GM19239 (cell line): Measurements from ENCODE around the gene ZFP3.
"Not testable (repeated sequence)": the region's sequence is repeated elsewhere in the genome, so short reads cannot be mapped to it uniquely, and the experiment has no call there.

Experiments
- DNase-seq: peaks from one replicate; pipeline ENCODE4 v3.0.0; 2011; ENCODE audit warnings: low spot score; ENCODE audit not compliant: insufficient read length
- FAIRE-seq: peaks from 2 replicates; lab custom pipeline; 2011; peaks lifted over from hg19 to GRCh38; lab: Jason Lieb, UNC

The ZFP3 gene

DNA sequence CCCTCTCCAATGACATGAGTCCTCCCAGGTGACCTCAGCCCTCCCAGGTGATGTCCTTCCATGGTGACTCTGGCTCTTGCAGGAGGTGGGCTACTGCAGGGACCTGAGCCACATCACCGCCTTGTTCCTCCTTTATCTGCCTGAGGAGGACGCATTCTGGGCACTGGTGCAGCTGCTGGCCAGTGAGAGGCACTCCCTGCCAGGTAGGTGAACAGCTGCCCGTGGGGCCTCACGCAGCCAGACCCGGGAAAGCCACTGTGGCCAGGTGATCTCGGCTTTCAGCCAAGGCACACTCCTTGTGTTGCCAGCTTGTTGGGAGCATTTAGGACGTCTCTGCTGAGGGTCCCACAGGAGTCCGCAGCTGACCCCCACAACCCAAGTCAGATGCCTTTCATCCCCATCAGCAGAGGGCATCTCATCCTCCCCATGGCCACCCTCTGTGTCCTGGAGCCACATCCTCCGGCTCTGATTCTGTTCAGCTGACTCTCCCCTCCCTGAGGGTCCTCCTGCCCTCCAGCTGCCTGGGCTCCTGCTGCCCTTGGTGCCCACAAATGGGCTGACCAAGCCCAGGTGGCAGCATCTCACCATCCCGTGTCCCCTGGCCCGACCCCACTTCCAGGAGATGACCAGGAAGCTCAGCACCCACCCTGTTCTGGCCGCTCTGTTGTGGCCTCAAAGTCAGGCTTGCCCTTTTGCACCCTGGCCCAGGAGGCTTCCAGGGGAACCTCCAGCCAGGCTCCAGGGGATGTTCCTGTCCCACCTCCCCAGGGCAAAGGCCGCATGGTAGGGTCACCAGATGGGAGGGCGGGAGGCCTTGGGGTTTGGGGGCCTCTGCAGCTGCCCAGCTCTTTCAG is 57.7 kb downstream of the ZFP3 start:
- DNase-seq: no peak

DNA sequence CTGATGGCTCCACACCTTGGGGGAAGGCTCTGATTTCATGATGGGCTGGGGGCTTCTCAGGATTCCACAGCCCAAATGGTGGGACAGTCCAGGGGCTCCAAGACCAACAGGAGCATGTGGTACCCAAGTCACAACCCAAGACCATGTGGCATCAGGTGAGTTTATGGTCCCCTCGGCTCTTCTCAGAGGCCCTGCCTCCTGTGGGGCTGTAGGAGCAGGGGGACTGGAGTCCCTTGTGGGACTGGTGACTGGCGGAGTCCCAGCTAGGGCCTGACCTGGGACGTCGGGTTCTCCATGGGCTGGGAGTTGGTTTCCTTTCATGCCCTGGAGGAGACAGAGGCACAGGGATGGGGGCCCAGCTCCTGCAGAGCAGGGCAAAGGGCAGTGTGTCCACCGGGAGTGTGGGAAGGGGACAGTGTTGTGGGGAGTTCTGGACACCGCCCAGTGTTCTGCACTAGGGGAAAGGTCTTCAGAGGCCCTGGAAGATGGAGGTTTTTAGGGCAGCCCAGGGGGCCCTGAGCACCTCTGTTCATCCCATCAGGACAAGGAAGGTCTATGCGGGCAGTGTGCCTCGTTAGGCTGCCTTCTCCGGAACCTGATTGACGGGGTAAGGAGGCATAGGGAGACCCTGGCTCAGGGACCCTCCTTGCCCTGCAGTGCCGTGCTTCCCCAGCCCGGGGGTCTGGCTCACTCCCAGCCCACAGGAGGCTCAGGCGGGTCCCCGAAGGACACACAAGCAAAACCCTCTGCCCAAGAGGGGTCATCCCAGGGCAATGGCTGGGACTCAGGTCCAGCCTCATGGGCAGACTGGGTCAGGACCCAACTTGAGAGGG is 58.5 kb downstream of the ZFP3 start:
- FAIRE-seq, DNase-seq: not testable (repeated sequence)

More for the DNA sequence above, 57.7 kb downstream of the ZFP3 start:
- FAIRE-seq: no peak

GRCh38 chr17:5137511-5138197 is 59.4 kb downstream of the ZFP3 start:
- not testable (repeated sequence) for DNase-seq, FAIRE-seq

GRCh38 chr17:5138198-5138544 is 59.9 kb downstream of the ZFP3 start:
- not testable (repeated sequence) for FAIRE-seq, DNase-seq

DNA sequence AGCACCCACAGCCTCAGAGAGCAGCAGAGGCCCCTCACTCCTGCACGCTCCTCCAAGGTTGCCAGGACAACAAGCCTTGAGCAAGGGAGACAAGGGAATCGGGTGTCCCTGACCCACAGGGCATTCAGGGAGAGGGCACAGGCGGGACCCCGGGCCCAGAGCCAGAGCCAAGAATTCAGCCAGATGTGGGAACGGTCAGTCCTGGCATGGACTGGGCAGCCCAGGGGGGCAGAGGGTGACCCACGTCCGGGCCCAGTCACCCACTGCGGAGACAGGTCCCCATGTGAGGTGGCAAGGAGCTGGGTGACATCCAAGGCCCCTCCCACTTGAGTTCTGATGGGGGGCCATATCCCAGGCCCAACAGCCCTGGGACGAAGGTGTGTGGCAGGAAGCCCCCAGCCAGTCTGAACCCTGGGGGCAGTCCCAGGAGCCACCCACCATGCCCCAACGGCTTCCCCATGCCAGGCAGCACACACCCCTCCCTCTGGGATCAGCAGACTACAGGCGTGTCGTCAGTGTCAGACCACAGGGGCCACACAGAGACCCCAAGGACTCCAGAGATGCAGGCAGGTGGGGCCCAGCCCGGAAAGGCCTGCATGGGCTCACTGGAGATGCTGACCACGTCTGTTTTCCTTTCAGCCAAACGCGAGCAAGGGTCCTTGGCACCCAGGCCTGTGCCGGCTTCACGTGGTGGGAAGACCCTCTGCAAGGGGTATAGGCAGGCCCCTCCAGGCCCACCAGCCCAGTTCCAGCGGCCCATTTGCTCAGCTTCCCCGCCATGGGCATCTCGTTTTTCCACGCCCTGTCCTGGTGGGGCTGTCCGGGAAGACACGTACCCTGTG is 60.6 kb downstream of the ZFP3 start:
- DNase-seq (no peak), FAIRE-seq (no peak)

DNA sequence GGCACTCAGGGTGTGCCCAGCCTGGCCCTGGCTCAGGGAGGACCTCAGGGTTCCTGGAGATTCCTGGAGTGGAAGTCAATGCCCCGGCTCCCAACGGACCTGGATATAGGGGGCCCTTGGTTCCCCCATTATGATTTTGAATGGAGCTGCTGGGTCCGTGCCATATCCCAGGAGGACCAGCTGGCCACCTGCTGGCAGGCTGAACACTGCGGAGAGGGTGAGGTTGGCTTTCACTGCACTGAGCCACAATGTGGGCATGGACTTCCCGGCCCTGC is 61.1 kb downstream of the ZFP3 start:
- FAIRE-seq: no peak
- no peak for DNase-seq

- not testable (repeated sequence) for FAIRE-seq, DNase-seq
Measured at GRCh38 chr17:5142877-5143276, 64.6 kb downstream of the ZFP3 start.
